ENCODE data around the gene GBP4.

DNA sequence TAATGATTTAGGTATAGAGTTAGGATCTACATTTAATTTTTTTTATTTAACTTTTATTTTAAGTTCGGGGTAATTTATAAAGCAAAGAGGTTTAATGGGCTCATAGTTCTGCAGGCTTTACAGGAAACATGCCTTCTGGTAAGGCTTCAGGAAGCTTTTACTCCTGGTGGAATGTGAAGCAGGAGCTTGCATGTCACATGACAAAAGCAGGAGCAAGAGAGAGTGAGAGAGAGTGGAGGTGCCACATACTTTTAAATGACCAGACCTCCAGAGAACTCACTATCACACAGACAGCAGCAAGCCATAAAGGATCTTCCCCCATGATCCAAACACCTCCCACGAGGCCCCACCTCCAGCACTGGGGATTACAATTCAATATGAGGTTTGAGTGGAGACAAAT is 55.3 kb downstream of the GBP4 start:
- TF ChIP-seq SIN3A (IDR thresholded peaks at IDR 0.05; ENCODE audit: borderline replicate concordance, low read depth, low read length), result no peak
- TF ChIP-seq, protein P1, sequence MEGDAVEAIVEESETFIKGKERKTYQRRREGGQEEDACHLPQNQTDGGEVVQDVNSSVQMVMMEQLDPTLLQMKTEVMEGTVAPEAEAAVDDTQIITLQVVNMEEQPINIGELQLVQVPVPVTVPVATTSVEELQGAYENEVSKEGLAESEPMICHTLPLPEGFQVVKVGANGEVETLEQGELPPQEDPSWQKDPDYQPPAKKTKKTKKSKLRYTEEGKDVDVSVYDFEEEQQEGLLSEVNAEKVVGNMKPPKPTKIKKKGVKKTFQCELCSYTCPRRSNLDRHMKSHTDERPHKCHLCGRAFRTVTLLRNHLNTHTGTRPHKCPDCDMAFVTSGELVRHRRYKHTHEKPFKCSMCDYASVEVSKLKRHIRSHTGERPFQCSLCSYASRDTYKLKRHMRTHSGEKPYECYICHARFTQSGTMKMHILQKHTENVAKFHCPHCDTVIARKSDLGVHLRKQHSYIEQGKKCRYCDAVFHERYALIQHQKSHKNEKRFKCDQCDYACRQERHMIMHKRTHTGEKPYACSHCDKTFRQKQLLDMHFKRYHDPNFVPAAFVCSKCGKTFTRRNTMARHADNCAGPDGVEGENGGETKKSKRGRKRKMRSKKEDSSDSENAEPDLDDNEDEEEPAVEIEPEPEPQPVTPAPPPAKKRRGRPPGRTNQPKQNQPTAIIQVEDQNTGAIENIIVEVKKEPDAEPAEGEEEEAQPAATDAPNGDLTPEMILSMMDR (IDR thresholded peaks at IDR 0.05), result no peak
- TF ChIP-seq EP300 (IDR thresholded peaks at IDR 0.05; ENCODE audit: borderline replicate concordance in 1 of 2, low read depth in 1 of 2, low read length in 1 of 2), result no peak
- TF ChIP-seq, protein P2, sequence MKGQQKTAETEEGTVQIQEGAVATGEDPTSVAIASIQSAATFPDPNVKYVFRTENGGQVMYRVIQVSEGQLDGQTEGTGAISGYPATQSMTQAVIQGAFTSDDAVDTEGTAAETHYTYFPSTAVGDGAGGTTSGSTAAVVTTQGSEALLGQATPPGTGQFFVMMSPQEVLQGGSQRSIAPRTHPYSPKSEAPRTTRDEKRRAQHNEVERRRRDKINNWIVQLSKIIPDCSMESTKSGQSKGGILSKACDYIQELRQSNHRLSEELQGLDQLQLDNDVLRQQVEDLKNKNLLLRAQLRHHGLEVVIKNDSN (IDR thresholded peaks at IDR 0.05; ENCODE audit: borderline replicate concordance, low read depth), result no peak
- no peak for TF ChIP-seq FOXM1 (IDR thresholded peaks at IDR 0.05; ENCODE audit: low read depth)
- no peak for TF ChIP-seq TCF12 (IDR thresholded peaks at IDR 0.05)
